K562 (cell line): ENCODE data around the gene CTXN1. TPM values are rescaled to one million over a fixed set of nuclear protein-coding genes. Genes with fewer than 3 reads are reported as not detected.
A peak's percentile ranks its signal among the peaks of the same experiment; 100 is the strongest.

Experiments used
- ADNP ChIP-seq: fragments of 200-800 bp; sonication (Bioruptor generic); IDR thresholded peaks from 2 replicates; pipeline ENCODE4 v1.6.1; 2016; ENCODE audit warnings: missing genetic modification characterization, missing compliant biosample characterization
- ATF4 ChIP-seq: fragments of 450-650 bp; formaldehyde crosslinking; IDR thresholded peaks from 2 replicates; pipeline ENCODE4 v1.4.0; 2022; ENCODE audit warnings: mild to moderate bottlenecking, moderate library complexity
- ATF6 ChIP-seq: sonication (generic); formaldehyde crosslinking; IDR thresholded peaks from 2 replicates; pipeline ENCODE4 v1.4.0; 2020; ENCODE audit warnings: mild to moderate bottlenecking, missing genetic modification reagents
- BACH1 ChIP-seq: fragments of 200-800 bp; sonication (Bioruptor generic); IDR thresholded peaks from 2 replicates; pipeline ENCODE4 v1.6.1; 2016; ENCODE audit warnings: missing genetic modification characterization, missing compliant biosample characterization
- DDX20 ChIP-seq: fragments of 450-650 bp; IDR thresholded peaks from 2 replicates; pipeline ENCODE4 v1.6.1; 2016; ENCODE audit warnings: missing genetic modification characterization, low read depth, mild to moderate bottlenecking, missing compliant biosample characterization, moderate library complexity
- ERF ChIP-seq: fragments of 450-650 bp; formaldehyde crosslinking; IDR thresholded peaks from 2 replicates; pipeline ENCODE4 v1.4.0; 2020; ENCODE audit warnings: mild to moderate bottlenecking, mixed read lengths
- GTF2E2 ChIP-seq: fragments of 200-800 bp; sonication (Bioruptor generic); IDR thresholded peaks from 2 replicates; pipeline ENCODE4 v1.6.1; 2016; ENCODE audit warnings: missing genetic modification characterization, missing compliant biosample characterization
- HDAC3 ChIP-seq: fragments of 450-650 bp; IDR thresholded peaks from 2 replicates; pipeline ENCODE4 v1.6.1; 2018; ENCODE audit warnings: borderline replicate concordance, mild to moderate bottlenecking, moderate library complexity; ENCODE audit not compliant: partially characterized antibody
- HNRNPUL1 ChIP-seq: fragments of 200-400 bp; formaldehyde crosslinking; IDR thresholded peaks from 2 replicates; pipeline ENCODE4 v1.6.1; 2017; ENCODE audit warnings: low read length
- IRF2 ChIP-seq: sonication (generic); formaldehyde crosslinking; IDR thresholded peaks from 2 replicates; pipeline ENCODE4 v1.8.1; 2022; ENCODE audit warnings: mild to moderate bottlenecking, missing genetic modification reagents
- KDM4B ChIP-seq, 2 experiments: fragments of 450-650 bp in 1 of 2; sonication (generic) in 1 of 2; IDR thresholded peaks; 2 replicates each; pipeline ENCODE4 v1.6.1; 2016 to 2017; ENCODE audit warnings: borderline replicate concordance in 2 of 2, antibody characterized with exemption in 1 of 2, low read depth in 1 of 2, mild to moderate bottlenecking in 1 of 2
- MAFG ChIP-seq: fragments of 450-650 bp; conservative IDR thresholded peaks from 2 replicates; pipeline ENCODE4 v1.6.1; 2016; ENCODE audit warnings: missing genetic modification characterization, missing compliant biosample characterization
- MCM2 ChIP-seq: fragments of 450-650 bp; IDR thresholded peaks from 2 replicates; pipeline ENCODE4 v1.6.1; 2017; ENCODE audit warnings: low read depth, mild to moderate bottlenecking
- NRF1 ChIP-seq, 2 experiments: fragments of 450-650 bp; IDR thresholded peaks in 1 of 2; conservative IDR thresholded peaks in 1 of 2; 2 replicates each; pipeline ENCODE4 v1.6.1; 2014; ENCODE audit warnings: mild to moderate bottlenecking in 2 of 2
- PHB2 ChIP-seq: fragments of 450-650 bp; IDR thresholded peaks from 2 replicates; pipeline ENCODE4 v1.6.1; 2017; ENCODE audit warnings: low read depth
- RBM39 ChIP-seq: fragments of 200-400 bp; formaldehyde crosslinking; optimal IDR thresholded peaks from 2 replicates; pipeline ENCODE3; 2018; ENCODE audit warnings: low read depth, low read length
- SREBF1 ChIP-seq: fragments of 150-350 bp; IDR thresholded peaks from 2 replicates; pipeline ENCODE4 v1.6.1; 2014; ENCODE audit warnings: antibody characterized with exemption, low read depth, low read length, borderline replicate concordance
- TAF7 ChIP-seq: fragments of 450-650 bp; IDR thresholded peaks from 2 replicates; pipeline ENCODE4 v1.6.1; 2016; ENCODE audit warnings: missing genetic modification characterization, missing compliant biosample characterization
- VEZF1 ChIP-seq: fragments of 200-800 bp; sonication (Bioruptor generic); IDR thresholded peaks from 2 replicates; pipeline ENCODE4 v1.6.1; 2017; ENCODE audit warnings: missing genetic modification characterization, missing compliant biosample characterization
- YBX1 ChIP-seq: fragments of 450-650 bp; IDR thresholded peaks from 2 replicates; pipeline ENCODE4 v1.7.1; 2016; ENCODE audit warnings: mild to moderate bottlenecking
- ZNF449 ChIP-seq: fragments of 250-450 bp; sonication (Bioruptor Pico); IDR thresholded peaks from 2 replicates; pipeline ENCODE4 v1.8.0; 2022; ENCODE audit warnings: moderate library complexity, mild to moderate bottlenecking, inconsistent platforms
- polyA plus RNA-seq, 8 experiments: library from polyadenylated mRNA; depleted of rRNA in 4 of 8; stranded (reverse) in 5 of 8; unstranded in 3 of 8; fragments of >200 nt; fragmentation: Nextera tagmentation in 2 of 8; fragmentation: Illumina TruSeq in 1 of 8; extraction: Ambion mirVana in 2 of 8; extraction: Trizol in 1 of 8; gene quantifications; 2 replicates each; pipeline versions ENCODE4 v1.2.1 to v1.2.3, GENCODE V29; 2011 to 2014; ENCODE audit warnings: inconsistent platforms in 1 of 8, missing spikeins in 1 of 8
- total RNA-seq, 7 experiments: library from RNA; depleted of rRNA in 6 of 7; stranded (reverse); fragments of >200 nt in 6 of 7; fragmentation: Illumina TruSeq in 2 of 7; extraction: Trizol in 2 of 7; gene quantifications; 2 replicates each; pipeline versions ENCODE4 v1.2.1 to v1.2.3, GENCODE V29; 2011 to 2021; ENCODE audit warnings: low replicate concordance in 1 of 7
- TF ChIP-seq, protein P1 (sequence below): fragments of 450-650 bp; IDR thresholded peaks from 2 replicates; pipeline ENCODE4 v1.6.1; 2016; ENCODE audit warnings: missing biosample characterization, missing genetic modification characterization

CTXN1 gene
- total and polyA plus RNA-seq, 9 of the 15 experiments (the other 6 are each of a cell fraction or from before 2014, with no cell fraction given): 0.15 to 37.4 (median 1.8) TPM; not detected in 2

DNA sequence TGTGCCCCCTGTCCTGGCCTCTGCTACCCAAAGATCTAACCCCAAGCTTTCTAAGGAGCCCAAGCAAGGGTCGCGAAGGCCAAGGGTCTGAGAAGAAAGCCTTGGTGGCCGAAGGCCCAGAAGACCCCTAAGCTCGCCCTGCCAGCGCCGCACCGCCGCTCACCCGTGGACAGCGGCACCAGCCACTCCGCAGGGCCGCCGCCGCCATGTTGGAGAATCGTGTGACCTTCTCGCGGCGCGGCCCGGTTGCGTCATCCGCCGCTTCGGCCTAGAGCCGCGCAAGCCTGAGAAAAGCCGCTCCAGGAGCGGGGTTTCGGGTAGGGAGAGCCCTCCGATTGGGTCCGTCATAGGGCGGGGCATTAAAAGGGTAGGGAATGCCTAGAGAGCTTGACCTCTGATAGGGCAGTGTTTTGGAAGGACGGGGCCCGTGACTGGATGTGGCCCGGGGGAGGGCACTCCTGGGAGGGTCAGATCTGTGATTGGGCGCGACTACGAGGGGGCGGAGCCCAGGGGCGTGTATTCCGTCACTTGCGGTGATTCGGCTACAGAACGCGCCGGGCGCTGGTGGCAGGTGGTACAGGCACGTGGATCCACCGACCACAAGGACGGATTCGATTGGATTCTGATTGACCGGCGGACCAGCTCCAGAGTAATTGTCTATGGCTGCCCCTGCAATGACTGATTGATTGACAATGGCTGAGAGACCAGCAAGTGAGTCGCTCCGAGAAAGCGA is 17.7 kb upstream of the CTXN1 start, which contains the start of gene TIMM44 (continued):
- peak; percentile 63 for TF ChIP-seq VEZF1 (CRISPR knock-in tag)
- TF ChIP-seq RBM39: no peak
- TF ChIP-seq IRF2 (CRISPR knock-in tag): no peak
- peak; percentile 97 for TF ChIP-seq ATF4 (CRISPR knock-in tag)
- peak; percentile 25; the same call in 1 of the 2 replicates for TF ChIP-seq ATF6
- peak; percentile 88 for TF ChIP-seq TAF7 (tag)
- no peak for TF ChIP-seq ZNF449 (CRISPR knock-in tag)
- no peak for TF ChIP-seq YBX1
- peak; percentile 91 to 92 for TF ChIP-seq NRF1 (conservative IDR thresholded peaks at IDR 0.05 in 1 of 2, IDR thresholded peaks at IDR 0.05 in 1 of 2)
- no peak for TF ChIP-seq KDM4B (IDR thresholded peaks at IDR 0.05; ENCODE audit: borderline replicate concordance in 2 of 2, low read depth in 1 of 2)
- TF ChIP-seq, protein P1, sequence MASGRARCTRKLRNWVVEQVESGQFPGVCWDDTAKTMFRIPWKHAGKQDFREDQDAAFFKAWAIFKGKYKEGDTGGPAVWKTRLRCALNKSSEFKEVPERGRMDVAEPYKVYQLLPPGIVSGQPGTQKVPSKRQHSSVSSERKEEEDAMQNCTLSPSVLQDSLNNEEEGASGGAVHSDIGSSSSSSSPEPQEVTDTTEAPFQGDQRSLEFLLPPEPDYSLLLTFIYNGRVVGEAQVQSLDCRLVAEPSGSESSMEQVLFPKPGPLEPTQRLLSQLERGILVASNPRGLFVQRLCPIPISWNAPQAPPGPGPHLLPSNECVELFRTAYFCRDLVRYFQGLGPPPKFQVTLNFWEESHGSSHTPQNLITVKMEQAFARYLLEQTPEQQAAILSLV: peak; percentile 91
- no peak for TF ChIP-seq HDAC3
- no peak for TF ChIP-seq DDX20 (tag)
- no peak for TF ChIP-seq HNRNPUL1
- peak; percentile 76; the same call in 1 of the 2 replicates for TF ChIP-seq GTF2E2 (tag)
- no peak for TF ChIP-seq SREBF1
- no peak for TF ChIP-seq BACH1 (tag)
- TF ChIP-seq ERF (CRISPR knock-in tag): peak; percentile 33; the same call in 1 of the 2 replicates
- no peak for TF ChIP-seq MAFG (tag)
- TF ChIP-seq PHB2: no peak
- no peak for TF ChIP-seq ADNP (tag)
- TF ChIP-seq MCM2: no peak
